ENCODE measurements around the gene KRAS. TPM values are rescaled to one million over a fixed set of nuclear protein-coding genes. Genes with fewer than 3 reads are reported as not detected.

Gene KRAS
- total RNA-seq, 1 experiment from 2014 or later, result 33.7 TPM

DNA sequence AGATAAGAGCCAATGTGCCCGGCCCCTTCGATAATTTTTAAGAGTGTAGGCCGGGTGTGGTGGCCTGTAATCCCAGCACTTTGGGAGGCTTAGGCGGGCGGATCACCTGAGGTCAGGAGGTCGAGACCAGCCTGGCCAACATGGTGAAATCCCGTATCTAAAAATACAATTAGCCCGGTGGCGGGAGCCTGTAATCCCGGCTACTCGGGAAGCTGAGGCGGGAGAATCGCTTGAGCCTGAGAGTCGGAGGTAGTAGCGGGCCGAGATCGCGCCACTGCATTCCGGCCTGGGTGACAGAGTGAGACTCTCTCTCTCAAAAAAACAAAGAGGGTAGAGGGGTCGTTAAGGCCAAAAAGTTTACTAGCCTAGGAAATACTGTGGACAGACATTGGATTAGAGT is 2.6 kb downstream of the KRAS start:
- H3K27ac ChIP-seq, result no peak overlapping the region
- H3K9me3 ChIP-seq (replicated peaks), result no peaks in the 10 kb centered on the region
- H3K27me3 ChIP-seq, result no peaks in the 10 kb centered on the region
- no peak overlapping the region for H3K4me3 ChIP-seq
- peaks cover 2% of the 10 kb centered on the region; the same call in 1 of the 2 replicates for H3K36me3 ChIP-seq
- H3K4me1 ChIP-seq, result peaks cover 3% of the 10 kb centered on the region; the same call in 1 of the 2 replicates
- no peak for DNase-seq

DNA sequence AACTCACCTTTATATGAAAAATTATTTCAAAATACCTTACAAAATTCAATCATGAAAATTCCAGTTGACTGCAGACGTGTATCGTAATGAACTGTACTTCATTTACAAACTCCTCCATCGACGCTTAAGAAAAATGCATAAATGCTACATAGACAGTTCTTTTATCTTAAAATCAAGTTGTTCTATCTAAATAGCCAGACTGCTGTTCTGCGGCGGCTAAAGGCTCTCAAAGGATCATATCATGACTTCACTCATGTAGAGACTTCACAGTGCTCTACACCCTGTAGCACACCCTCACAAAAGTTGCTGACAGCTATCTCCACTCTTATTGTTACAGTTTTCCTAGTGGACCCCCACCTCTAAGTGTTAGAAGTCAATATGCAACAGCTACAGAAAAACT is 5.2 kb downstream of the KRAS start:
- Histone ChIP-seq H3K4me3 (no peak overlapping the region), H3K36me3 (peaks cover 14% of the 10 kb centered on the region), H3K9me3 (replicated peaks) (no peaks in the 10 kb centered on the region), H3K4me1 (no peaks in the 10 kb centered on the region), H3K27ac (no peak overlapping the region), H3K27me3 (no peaks in the 10 kb centered on the region)
- DNase-seq, result no peak

DNA sequence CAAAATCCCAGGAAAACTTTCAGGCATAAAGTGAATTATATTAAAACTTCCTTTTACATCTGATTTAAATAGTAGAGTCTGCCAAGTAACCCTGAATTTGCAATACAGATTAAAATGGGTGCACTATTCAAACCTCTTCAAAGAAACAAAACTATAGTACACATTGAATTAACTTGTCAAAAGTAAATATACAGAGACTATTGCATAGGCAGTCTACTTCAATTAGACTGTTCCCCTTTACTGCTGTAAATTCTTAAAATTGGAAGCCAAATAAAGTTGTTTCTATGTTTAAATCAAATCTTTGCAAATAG is 7.1 kb downstream of the KRAS start:
- H3K4me1 ChIP-seq, result no peaks in the 10 kb centered on the region
- H3K4me3 ChIP-seq, result no peak overlapping the region
- DNase-seq, result no peak
- no peaks in the 10 kb centered on the region for H3K27me3 ChIP-seq
- H3K36me3 ChIP-seq, result peaks cover 14% of the 10 kb centered on the region
- no peak overlapping the region for H3K27ac ChIP-seq
- no peaks in the 10 kb centered on the region for H3K9me3 ChIP-seq (replicated peaks)

DNA sequence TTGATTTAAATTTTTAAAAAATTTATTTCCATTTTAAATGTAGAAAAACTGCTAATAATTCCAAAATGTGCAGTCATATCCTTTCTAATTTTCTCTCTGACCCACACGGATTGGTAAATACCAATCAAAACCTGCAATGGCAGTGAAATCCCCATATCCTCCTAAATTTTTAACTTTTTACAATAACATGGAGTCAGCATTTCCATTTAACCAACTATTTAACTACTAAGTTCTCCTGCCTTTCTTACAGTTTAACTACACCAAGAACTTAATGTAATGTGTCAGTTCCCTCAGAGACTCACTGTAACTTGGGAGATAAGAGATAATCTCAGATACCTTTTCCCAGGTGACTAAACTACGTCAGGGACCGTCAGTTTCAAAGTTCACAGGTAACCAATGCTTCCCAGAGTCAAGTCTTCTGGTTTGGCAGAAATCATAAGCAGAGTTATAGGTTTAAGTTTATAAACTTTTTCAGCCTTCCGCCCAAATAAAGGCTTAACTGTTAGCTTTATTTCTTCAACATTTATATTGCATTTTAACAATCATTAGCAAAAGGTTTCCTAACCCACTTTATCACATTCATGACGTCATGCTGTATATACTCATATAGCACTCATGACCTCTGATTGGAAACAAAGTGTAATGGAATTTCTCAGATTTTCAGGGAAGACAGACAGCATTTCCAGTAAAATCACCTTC is 7.6 kb downstream of the KRAS start:
- no peak for DNase-seq
- Histone ChIP-seq H3K27me3 (no peaks in the 10 kb centered on the region), H3K4me3 (no peak overlapping the region), H3K4me1 (no peaks in the 10 kb centered on the region), H3K36me3 (peaks cover 15% of the 10 kb centered on the region), H3K9me3 (replicated peaks) (no peaks in the 10 kb centered on the region), H3K27ac (no peak overlapping the region)

DNA sequence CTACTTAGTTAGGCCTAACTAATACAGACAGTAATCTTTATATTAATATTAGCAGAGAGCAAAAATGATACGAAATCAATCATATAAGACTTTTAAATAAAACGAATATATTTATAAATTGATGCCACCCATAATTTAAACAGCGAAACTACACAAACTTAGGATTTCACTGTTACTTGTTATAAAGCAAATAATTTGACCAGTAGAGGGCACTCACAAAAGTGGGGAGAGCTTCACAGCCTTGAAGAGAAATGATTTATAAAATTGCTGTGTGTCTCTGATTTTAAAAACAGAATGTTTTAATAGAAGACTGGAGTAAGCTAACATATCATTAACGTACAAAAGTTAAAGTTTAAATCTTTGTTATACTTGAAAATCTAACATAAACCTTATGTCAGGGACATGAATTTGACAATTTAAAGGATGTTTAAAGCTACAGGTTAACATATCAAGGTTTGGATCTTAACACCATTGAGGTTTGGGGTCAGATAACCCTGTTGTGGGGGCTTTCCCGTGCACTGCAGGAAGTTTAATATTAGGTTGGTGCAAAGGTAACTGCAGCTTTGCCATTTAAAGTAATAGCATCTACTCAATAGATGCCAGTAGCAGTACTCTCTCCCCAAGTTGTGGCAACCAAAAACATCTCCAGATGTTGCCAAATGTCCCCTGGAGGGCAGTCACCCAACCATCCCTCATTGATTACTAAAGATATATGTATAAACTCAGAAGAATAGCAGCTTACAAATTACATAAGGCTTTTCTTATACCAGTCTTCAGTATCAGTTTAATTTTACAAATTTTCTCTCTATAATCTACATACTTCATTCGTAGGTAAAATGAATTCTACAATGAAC is 9.3 kb downstream of the KRAS start:
- H3K4me3 ChIP-seq, result no peak overlapping the region
- H3K36me3 ChIP-seq, result peaks cover 28% of the 10 kb centered on the region
- H3K9me3 ChIP-seq (replicated peaks), result no peaks in the 10 kb centered on the region
- no peaks in the 10 kb centered on the region for H3K4me1 ChIP-seq
- DNase-seq, result peak in 1 of 2 experiments; percentile 55
- H3K27ac ChIP-seq, result no peak overlapping the region
- no peaks in the 10 kb centered on the region for H3K27me3 ChIP-seq

DNA sequence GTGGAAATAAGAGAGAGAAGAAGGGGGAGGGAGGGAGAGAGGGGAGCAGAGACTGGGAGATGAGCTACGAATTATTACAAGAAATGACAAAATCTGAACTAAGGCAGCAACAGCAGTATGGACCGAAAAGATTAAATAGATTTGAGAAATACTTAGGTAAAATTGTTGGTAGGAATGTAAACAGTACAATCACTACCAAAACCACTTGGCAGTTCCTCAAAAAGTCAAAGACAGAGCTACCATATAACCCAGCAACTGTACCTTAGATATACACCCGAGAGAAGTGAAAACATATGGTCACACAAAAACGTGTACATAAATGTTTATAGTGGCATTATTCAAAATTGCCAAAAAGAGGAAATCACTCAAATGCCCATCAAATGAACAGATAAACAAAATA is 14.1 kb downstream of the KRAS start:
- Histone ChIP-seq H3K4me3 (no peak overlapping the region), H3K9me3 (replicated peaks) (0 out of 2 replicates have a peak, but pooled peaks cover 3% of the 10 kb centered on the region), H3K27me3 (no peaks in the 10 kb centered on the region), H3K4me1 (no peaks in the 10 kb centered on the region), H3K27ac (no peak overlapping the region), H3K36me3 (peaks cover 29% of the 10 kb centered on the region)
- DNase-seq, result no peak

DNA sequence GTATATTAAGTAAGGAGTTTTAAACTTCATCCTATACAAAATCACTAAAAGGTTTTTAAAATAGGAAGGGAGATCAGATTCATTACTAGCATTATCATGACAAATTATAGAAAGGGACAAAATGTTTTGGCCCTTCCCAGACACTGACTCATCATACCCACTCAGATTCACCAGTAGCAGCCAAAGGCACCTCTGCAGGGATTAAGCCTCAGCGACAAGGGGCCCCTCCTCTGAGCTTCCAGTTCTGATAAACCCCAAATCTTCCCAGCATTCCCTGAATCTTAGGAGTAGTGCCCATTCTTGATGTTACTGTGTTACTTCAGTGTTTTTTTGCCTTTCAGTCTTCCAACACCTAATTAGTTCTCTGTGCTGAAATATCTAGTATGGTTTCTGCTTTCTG is 14.5 kb downstream of the KRAS start:
- H3K4me1 ChIP-seq, result no peaks in the 10 kb centered on the region
- H3K9me3 ChIP-seq (replicated peaks), result 0 out of 2 replicates have a peak, but pooled peaks cover 3% of the 10 kb centered on the region
- no peak overlapping the region for H3K27ac ChIP-seq
- H3K4me3 ChIP-seq, result no peak overlapping the region
- H3K27me3 ChIP-seq, result no peaks in the 10 kb centered on the region
- peaks cover 29% of the 10 kb centered on the region for H3K36me3 ChIP-seq
- DNase-seq, result no peak

DNA sequence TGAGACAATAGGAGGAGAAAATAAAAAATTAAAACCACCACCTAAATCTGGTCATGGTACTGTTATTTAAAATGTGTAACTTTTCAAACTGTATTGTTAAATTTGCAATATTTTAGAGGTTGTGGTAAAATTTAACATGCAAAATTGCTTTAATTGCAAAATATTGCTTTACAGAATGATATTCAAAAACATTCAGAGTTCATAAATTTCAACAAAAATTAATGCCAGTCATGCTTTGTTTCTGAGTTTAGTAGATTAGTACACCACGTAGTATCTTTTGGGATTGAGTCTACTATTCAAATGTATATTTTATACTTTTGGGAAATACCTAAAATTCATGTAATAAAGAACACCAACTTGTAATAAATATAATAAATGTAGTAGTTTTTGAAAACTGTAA is 37.4 kb downstream of the KRAS start:
- Histone ChIP-seq H3K9me3 (replicated peaks) (no peaks in the 10 kb centered on the region), H3K36me3 (peaks cover 12% of the 10 kb centered on the region), H3K4me1 (no peaks in the 10 kb centered on the region), H3K27me3 (no peaks in the 10 kb centered on the region), H3K27ac (no peak overlapping the region), H3K4me3 (no peak overlapping the region)
- DNase-seq, result no peak

DNA sequence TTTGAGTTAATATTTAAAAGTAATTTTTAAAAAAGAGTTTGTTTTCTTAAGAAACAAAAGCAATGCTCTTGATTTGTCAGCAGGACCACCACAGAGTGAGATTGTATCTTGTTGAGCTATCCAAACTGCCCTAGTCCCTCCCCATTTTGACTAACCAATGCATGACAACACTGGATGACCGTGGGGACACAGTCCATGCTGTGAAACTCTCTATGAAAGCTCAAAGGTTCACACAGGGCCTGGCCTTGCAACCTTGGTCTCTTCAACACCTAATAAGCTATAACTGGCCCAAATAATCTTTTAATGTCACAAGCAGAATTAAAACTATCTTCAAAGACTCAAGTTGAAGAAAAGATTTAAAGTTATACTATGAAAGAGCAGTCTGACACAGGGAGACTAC is 42.2 kb downstream of the KRAS start:
- H3K9me3 ChIP-seq (replicated peaks), result no peaks in the 10 kb centered on the region
- H3K27me3 ChIP-seq, result no peaks in the 10 kb centered on the region
- H3K4me1 ChIP-seq, result no peaks in the 10 kb centered on the region
- DNase-seq, result no peak
- H3K27ac ChIP-seq, result no peak overlapping the region
- peaks cover 30% of the 10 kb centered on the region for H3K36me3 ChIP-seq
- H3K4me3 ChIP-seq, result no peak overlapping the region

DNA sequence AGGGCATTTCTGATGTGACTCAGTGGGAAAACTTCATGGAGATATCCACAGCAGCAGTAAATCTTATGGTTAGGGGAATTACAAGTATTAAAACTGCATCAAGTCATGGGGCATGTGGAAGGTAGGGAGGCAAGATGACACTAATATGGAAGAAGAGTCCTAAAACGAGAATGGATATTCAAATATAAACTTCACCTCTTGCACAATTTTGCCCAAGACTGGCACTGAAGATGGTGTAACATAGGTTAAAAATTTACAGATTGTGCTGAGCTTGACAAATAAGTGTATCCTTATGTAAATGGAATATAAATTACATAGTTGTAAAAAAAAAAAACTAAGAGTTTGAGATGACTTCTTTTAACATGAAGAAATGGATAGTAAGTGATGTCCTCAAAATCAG is 42.9 kb downstream of the KRAS start:
- no peaks in the 10 kb centered on the region for H3K27me3 ChIP-seq
- DNase-seq, result no peak
- H3K9me3 ChIP-seq (replicated peaks), result no peaks in the 10 kb centered on the region
- H3K27ac ChIP-seq, result no peak overlapping the region
- H3K36me3 ChIP-seq, result peaks cover 27% of the 10 kb centered on the region
- no peak overlapping the region for H3K4me3 ChIP-seq
- no peaks in the 10 kb centered on the region for H3K4me1 ChIP-seq

DNA sequence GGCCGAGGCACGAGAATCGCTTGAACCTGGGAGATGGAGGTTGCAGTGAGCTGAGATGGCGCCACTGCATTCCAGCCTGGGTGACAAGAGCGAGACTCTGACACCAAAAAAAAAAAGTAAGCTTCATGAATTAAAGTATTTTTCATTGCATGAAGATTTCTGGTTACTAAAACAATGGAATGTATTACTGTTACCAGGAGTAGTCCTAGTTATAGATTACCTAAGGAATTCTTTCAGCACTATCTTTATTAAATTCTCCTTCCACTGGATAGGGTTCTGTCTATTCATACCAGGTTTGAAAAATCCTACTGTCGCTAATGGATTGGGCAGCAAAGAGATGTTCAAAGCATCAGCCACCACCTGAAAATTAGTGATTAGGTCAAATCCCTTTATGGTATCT is 43.3 kb downstream of the KRAS start:
- no peak overlapping the region for H3K27ac ChIP-seq
- H3K4me1 ChIP-seq, result no peaks in the 10 kb centered on the region
- no peaks in the 10 kb centered on the region for H3K9me3 ChIP-seq (replicated peaks)
- no peak overlapping the region for H3K4me3 ChIP-seq
- no peaks in the 10 kb centered on the region for H3K27me3 ChIP-seq
- no peak for DNase-seq
- peaks cover 27% of the 10 kb centered on the region for H3K36me3 ChIP-seq

DNA sequence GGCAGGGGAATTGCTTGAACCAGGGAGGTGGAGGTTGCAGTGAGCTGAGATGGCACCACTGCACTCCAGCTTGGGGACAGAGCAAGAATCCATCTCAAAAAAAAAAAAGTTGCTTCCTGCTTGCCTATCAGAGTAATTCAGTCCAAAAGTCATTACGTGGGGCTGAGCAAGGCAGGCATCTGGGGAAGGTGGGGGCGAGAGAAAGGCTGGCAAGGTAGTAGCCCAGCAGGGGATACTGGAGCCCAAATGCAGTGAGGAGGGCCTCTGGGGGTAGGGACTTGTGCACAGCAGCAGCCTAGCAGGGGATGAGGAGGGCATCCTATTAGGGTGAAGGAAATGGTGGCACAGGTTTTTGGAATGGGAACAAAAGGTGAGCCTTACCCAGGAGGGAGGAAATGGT is 48.6 kb downstream of the KRAS start:
- no peak for DNase-seq
- H3K27ac ChIP-seq, result no peak overlapping the region
- no peaks in the 10 kb centered on the region for H3K27me3 ChIP-seq
- H3K4me1 ChIP-seq, result peaks cover 5% of the 10 kb centered on the region; the same call in 1 of the 2 replicates
- H3K9me3 ChIP-seq (replicated peaks), result no peaks in the 10 kb centered on the region
- no peak overlapping the region for H3K4me3 ChIP-seq
- H3K36me3 ChIP-seq, result peaks cover 16% of the 10 kb centered on the region

DNA sequence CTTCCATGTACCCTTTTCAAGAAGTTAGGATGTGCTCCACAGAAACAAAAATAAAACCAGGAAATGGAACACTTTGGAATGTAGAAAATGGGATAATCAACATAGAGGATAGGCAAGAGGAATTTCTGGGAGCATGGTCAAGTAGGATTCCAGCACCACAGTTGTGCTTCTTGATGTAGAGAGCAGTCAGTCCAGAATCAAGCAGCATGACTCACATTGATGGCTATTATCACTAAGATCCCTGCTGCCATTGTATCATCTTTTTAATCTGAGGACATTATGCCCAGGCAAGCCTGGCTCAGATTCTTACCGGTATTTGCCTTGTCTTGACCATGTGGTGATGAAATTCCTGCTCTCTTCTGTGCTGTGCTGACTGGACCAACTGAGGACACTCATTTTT is 50.0 kb downstream of the KRAS start:
- Histone ChIP-seq H3K4me3 (no peak overlapping the region), H3K27ac (no peak overlapping the region), H3K27me3 (no peaks in the 10 kb centered on the region), H3K4me1 (peaks cover 9% of the 10 kb centered on the region; the same call in 1 of the 2 replicates), H3K9me3 (replicated peaks) (no peaks in the 10 kb centered on the region), H3K36me3 (peaks cover 11% of the 10 kb centered on the region)
- no peak for DNase-seq

DNA sequence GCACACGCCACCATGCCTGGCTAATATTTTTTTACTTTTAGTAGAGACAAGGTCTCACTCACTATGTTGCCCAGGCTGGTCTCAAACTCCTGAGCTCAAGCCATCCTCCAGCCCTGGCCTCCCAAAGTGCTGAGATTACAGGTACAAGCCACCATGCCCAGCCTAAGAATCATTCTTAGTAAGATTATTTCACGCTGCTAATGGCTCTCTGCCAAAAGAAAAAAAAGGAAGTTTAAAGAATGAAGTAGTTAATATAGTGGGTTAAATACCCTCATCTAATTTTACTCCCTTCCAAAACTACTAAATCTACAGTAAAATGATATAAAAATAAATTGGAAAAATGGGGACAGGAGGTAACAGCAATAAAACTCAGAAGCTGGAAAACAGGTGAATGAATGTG is 53.1 kb downstream of the KRAS start:
- Histone ChIP-seq H3K36me3 (no peaks in the 10 kb centered on the region), H3K27me3 (no peaks in the 10 kb centered on the region), H3K4me3 (no peak overlapping the region), H3K27ac (no peak overlapping the region), H3K4me1 (peaks cover 12% of the 10 kb centered on the region; the same call in 1 of the 2 replicates), H3K9me3 (replicated peaks) (no peaks in the 10 kb centered on the region)
- DNase-seq, result no peak

DNA sequence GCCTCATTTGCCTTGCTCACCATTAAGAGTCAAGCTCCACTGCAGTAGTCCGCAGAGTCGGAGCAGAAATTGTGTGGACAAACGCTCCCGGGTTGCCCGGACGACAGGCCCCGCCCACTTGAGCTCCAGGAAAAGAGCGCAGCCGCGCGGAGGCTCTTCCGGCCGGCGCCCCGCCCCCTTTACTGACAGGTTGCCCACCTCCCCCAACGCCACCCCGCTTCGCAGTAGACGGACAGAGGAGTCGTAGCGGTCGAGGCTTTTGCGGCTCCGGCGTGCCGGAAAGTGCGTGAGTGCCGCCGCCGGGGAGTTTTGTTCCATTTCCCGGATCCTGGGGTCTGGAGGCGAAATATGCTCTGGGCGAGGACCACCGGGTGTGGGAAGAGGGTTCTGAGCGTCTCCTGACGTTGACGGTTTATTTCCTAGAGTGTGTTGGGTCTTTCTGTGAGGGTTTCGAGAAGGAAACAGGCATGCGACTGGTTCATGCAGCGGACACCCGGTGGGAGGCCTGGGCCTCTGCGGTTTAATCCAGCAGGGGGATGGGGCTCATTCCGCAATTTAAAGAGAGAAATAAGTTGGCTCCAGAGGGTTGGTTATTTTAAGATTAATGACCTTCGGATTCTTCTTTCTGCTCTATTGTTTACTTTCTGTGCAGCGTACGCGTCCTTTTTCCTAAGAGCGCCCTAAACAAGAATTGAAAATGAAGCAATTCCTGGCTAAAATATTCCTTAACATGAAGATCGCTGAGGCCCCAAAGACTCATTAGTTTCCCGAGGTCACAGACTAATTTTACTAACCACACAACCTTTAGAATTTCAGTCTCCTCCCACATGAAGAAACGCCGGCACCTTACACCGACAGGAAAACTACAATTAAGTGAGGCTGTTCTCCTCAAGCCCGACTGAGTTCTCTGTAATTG is 55.4 kb downstream of the KRAS start, which contains the start of the genes DNAI7 and ETFRF1:
DNAI7 (minus strand) TSS at position 105 of the 916 bp plus-strand sequence; CDS start at position 23, 82 bp downstream.
ETFRF1 (plus strand) TSS at position 182 of the 916 bp plus-strand sequence. CDS start 8,720 bp downstream, outside the sequence.
- peak within 1 kb of the TSS; percentile 70 for H3K27ac ChIP-seq
- no peaks in the 10 kb centered on the region for H3K9me3 ChIP-seq (replicated peaks)
- no peaks in the 10 kb centered on the region for H3K36me3 ChIP-seq
- H3K27me3 ChIP-seq, result no peaks in the 10 kb centered on the region
- peak within 1 kb of the TSS; percentile 71 for H3K4me3 ChIP-seq
- peaks cover 12% of the 10 kb centered on the region; the same call in 1 of the 2 replicates for H3K4me1 ChIP-seq
- DNase-seq, result peak; percentile 96 to 98

Data from SJCRH30 (cell line).